CD4-positive, alpha-beta T cell treated with Interferon gamma for 1 hour (primary cell): ENCODE measurements around the gene ZNF709.
"Not testable (repeated sequence)": the region's sequence is repeated elsewhere in the genome, so short reads cannot be mapped to it uniquely, and the experiment has no call there.

Experiments
- DNase-seq: peaks from one replicate; pipeline ENCODE4 v3.0.0-alpha.2; 2020

ZNF709 gene

GRCh38 chr19:12484371-12485051, at the start of gene ZNF709:
Gene ZNF709, minus strand, starts transcription at chr19:12484816. Its CDS starts 159 bp downstream, at chr19:12484657.
- DNase-seq, result peak; percentile 89

GRCh38 chr19:12527034-12527836, 42.6 kb upstream of the ZNF709 start:
- DNase-seq, result no peak

- DNase-seq, result no peak
Observed at GRCh38 chr19:12526542-12526941, 41.9 kb upstream of the ZNF709 start.

- no peak for DNase-seq
Observed at GRCh38 chr19:12521996-12522395, 37.4 kb upstream of the ZNF709 start.

- no peak for DNase-seq
Observed at GRCh38 chr19:12513531-12514061, 29.0 kb upstream of the ZNF709 start.

GRCh38 chr19:12497032-12497431, 12.4 kb upstream of the ZNF709 start:
- no peak for DNase-seq

GRCh38 chr19:12496480-12496879, 11.9 kb upstream of the ZNF709 start:
- no peak for DNase-seq

GRCh38 chr19:12495002-12495802, 10.6 kb upstream of the ZNF709 start:
- peak; percentile 91 for DNase-seq

GRCh38 chr19:12494260-12494860, 9.7 kb upstream of the ZNF709 start:
- DNase-seq, result no peak

GRCh38 chr19:12486265-12486783, 1.7 kb upstream of the ZNF709 start:
- not testable (repeated sequence) for DNase-seq

GRCh38 chr19:12485571-12485970, 955 bp upstream of the ZNF709 start:
- DNase-seq, result no peak

GRCh38 chr19:12485052-12485416, 418 bp upstream of the ZNF709 start:
- no peak for DNase-seq

- DNase-seq, result no peak
Observed at GRCh38 chr19:12484011-12484370, 625 bp downstream of the ZNF709 start.

- no peak for DNase-seq
Observed at GRCh38 chr19:12482509-12482886, 2.1 kb downstream of the ZNF709 start.

- no peak for DNase-seq
Observed at GRCh38 chr19:12481781-12482508, 2.7 kb downstream of the ZNF709 start.

- DNase-seq, result no peak
Observed at GRCh38 chr19:12478234-12478941, 6.2 kb downstream of the ZNF709 start.

- not testable (repeated sequence) for DNase-seq
Observed at GRCh38 chr19:12467651-12468050, 17.0 kb downstream of the ZNF709 start.

- no peak for DNase-seq
Observed at GRCh38 chr19:12465211-12465610, 19.4 kb downstream of the ZNF709 start.

- no peak for DNase-seq
Observed at GRCh38 chr19:12464769-12465168, 19.8 kb downstream of the ZNF709 start.

- DNase-seq, result not testable (repeated sequence)
Observed at GRCh38 chr19:12464139-12464538, 20.5 kb downstream of the ZNF709 start.

- DNase-seq, result no peak
Observed at GRCh38 chr19:12453495-12453894, 31.1 kb downstream of the ZNF709 start.
